SU-DHL-6 (cell line): ENCODE results near the gene GPR160.

ENCODE experiments used
- EZH2phosphoT487 ChIP-seq: fragments of 200-600 bp; sonication (generic), shearing (Covaris generic); conservative IDR thresholded peaks from 2 replicates; pipeline ENCODE4 v1.6.1; 2018; ENCODE audit warnings: mild to moderate bottlenecking, antibody characterized with exemption, low read length, moderate library complexity, mixed read lengths
- TF ChIP-seq, protein P1 (sequence below): fragments of 200-600 bp; sonication (generic); IDR thresholded peaks from one replicate; pipeline ENCODE4 v1.5.1; 2017; ENCODE audit warnings: antibody characterized with exemption, mild to moderate bottlenecking, low read length, moderate library complexity; ENCODE audit not compliant: insufficient read depth, poor library complexity, severe bottlenecking

DNA sequence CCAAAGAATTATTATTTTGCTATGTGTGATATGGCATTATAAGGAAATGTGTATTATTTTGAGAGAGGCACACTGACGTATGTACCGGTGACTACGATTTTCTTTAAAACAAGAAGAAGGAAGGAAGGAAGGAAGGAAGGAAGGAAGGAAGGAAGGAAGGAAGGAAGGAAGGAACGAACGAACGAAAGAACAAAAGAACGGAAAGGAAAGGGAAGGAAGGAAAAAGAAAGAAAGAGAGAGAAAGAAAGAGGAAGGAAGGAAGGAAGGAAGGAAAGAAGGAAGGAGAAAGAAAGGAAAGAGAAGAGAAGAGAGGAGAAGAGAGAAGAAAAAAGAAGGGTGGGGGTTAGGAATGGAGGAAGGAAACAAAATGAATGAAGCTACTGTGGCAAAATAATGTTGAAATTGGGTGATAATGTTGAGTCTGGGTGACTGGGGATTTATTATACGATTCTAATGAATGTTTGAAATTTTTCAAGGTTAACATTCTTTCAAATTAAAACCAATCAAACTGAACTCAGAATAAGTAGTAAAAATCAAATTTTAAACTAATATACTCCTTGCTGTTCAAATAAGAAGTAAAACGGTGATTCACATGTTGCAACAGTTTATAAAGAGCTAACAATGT, 73.5 kb downstream of the GPR160 start:
- TF ChIP-seq, protein P1, sequence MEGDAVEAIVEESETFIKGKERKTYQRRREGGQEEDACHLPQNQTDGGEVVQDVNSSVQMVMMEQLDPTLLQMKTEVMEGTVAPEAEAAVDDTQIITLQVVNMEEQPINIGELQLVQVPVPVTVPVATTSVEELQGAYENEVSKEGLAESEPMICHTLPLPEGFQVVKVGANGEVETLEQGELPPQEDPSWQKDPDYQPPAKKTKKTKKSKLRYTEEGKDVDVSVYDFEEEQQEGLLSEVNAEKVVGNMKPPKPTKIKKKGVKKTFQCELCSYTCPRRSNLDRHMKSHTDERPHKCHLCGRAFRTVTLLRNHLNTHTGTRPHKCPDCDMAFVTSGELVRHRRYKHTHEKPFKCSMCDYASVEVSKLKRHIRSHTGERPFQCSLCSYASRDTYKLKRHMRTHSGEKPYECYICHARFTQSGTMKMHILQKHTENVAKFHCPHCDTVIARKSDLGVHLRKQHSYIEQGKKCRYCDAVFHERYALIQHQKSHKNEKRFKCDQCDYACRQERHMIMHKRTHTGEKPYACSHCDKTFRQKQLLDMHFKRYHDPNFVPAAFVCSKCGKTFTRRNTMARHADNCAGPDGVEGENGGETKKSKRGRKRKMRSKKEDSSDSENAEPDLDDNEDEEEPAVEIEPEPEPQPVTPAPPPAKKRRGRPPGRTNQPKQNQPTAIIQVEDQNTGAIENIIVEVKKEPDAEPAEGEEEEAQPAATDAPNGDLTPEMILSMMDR, result no peak
- TF ChIP-seq EZH2phosphoT487, result no peak
